HUDEP-2 (cell line): ENCODE data around the gene ZNF219.
A peak's percentile ranks its signal among the peaks of the same experiment; 100 is the strongest.

Experiments used
- DNase-seq, 76 experiments: peaks; one replicate each; lab custom pipeline; 2025; ENCODE audit not compliant: unreplicated experiment in 76 of 76; lab: John Stamatoyannopoulos, UW

Gene ZNF219

GRCh38 chr14:21088687-21089086 lies 9.8 kb downstream of the ZNF219 start:
- no peak for DNase-seq

- peak in 2 of 76 experiments; percentile 12 to 53 for DNase-seq
Measured at GRCh38 chr14:21087294-21088091, 11.0 kb downstream of the ZNF219 start.

GRCh38 chr14:21086908-21087293 lies 11.6 kb downstream of the ZNF219 start:
- no peak for DNase-seq

- DNase-seq, result no peak
Measured at GRCh38 chr14:21084998-21085853, 13.2 kb downstream of the ZNF219 start.

- no peak for DNase-seq
Measured at GRCh38 chr14:21084396-21084795, 14.1 kb downstream of the ZNF219 start.

- no peak for DNase-seq
Measured at GRCh38 chr14:21083565-21084325, 14.7 kb downstream of the ZNF219 start.

- DNase-seq, result no peak
Measured at GRCh38 chr14:21081521-21082142, 16.8 kb downstream of the ZNF219 start.

- DNase-seq, result no peak
Measured at GRCh38 chr14:21078726-21079125, 19.7 kb downstream of the ZNF219 start.

- no peak for DNase-seq
Measured at GRCh38 chr14:21078287-21078686, 20.2 kb downstream of the ZNF219 start.

GRCh38 chr14:21077672-21078071 lies 20.8 kb downstream of the ZNF219 start:
- DNase-seq, result no peak

- DNase-seq, result no peak
Measured at GRCh38 chr14:21075719-21076437, 22.6 kb downstream of the ZNF219 start.

GRCh38 chr14:21074398-21075272 lies 23.8 kb downstream of the ZNF219 start:
- DNase-seq, result no peak

GRCh38 chr14:21073921-21074320 lies 24.5 kb downstream of the ZNF219 start:
- no peak for DNase-seq

GRCh38 chr14:21072781-21073339 lies 25.6 kb downstream of the ZNF219 start:
- no peak for DNase-seq

- DNase-seq, result no peak
Measured at GRCh38 chr14:21072031-21072473, 26.4 kb downstream of the ZNF219 start.

GRCh38 chr14:21071225-21072030 lies 27.0 kb downstream of the ZNF219 start:
- DNase-seq, result peak in 6 of 76 experiments; percentile 4 to 31 (median 22)

- DNase-seq, result peak in 9 of 76 experiments; percentile 10 to 31 (median 13)
Measured at GRCh38 chr14:21070610-21071224, 27.7 kb downstream of the ZNF219 start.
